GM18873 (cell line): ENCODE data around the gene SMIM35.

ENCODE experiments used
- ATAC-seq: cut with Tn5 transposase; IDR thresholded peaks from one replicate; pipeline ENCODE4 v1.9.1; 2021; ENCODE audit warnings: mild to moderate bottlenecking, moderate library complexity, moderate number of reproducible peaks; ENCODE audit not compliant: unreplicated experiment, low FRiP score

Gene SMIM35

GRCh38 chr11:117970400-117971024 is 116.3 kb downstream of the SMIM35 start:
- no peak for ATAC-seq

GRCh38 chr11:117969160-117969991 is 117.4 kb downstream of the SMIM35 start:
- no peak for ATAC-seq

GRCh38 chr11:117966908-117967307 is 119.9 kb downstream of the SMIM35 start:
- ATAC-seq = no peak

GRCh38 chr11:117962826-117963225 is 123.9 kb downstream of the SMIM35 start:
- ATAC-seq = no peak

- ATAC-seq = no peak
These were observed 124.9 kb downstream of the SMIM35 start for GRCh38 chr11:117961896-117962295.

- no peak for ATAC-seq
These were observed 126.4 kb downstream of the SMIM35 start for GRCh38 chr11:117960406-117960805.

- ATAC-seq = no peak
These were observed 127.2 kb downstream of the SMIM35 start for GRCh38 chr11:117959438-117960149.

- no peak for ATAC-seq
These were observed 127.8 kb downstream of the SMIM35 start for GRCh38 chr11:117958949-117959348.
